Mucosa of descending colon (tissue), 3 donors: ENCODE results near the gene SYNDIG1. TPM values are rescaled to one million over a fixed set of nuclear protein-coding genes. Genes with fewer than 3 reads are reported as not detected.
"Not testable (repeated sequence)": the region's sequence is repeated elsewhere in the genome, so short reads cannot be mapped to it uniquely, and the experiment has no call there.

Source experiments
- ATAC-seq: fragments of 200-7000 bp; cut with Tn5 transposase; one replicate; pipeline ENCODE4 v1.9.1; 2020; ENCODE audit warnings: mild to moderate bottlenecking, moderate library complexity
- DNase-seq, 3 donors: peaks; one replicate each; pipeline ENCODE4 v3.0.0-alpha.2; 2020
- H3K36me3 ChIP-seq: fragments of 200-600 bp; one replicate; pipeline ENCODE4 v1.8.0; 2021; ENCODE audit warnings: low read depth, mild to moderate bottlenecking
- H3K4me1 ChIP-seq: fragments of 200-600 bp; one replicate; pipeline ENCODE4 v1.8.0; 2021; ENCODE audit warnings: low read depth, mild to moderate bottlenecking
- H3K4me3 ChIP-seq: fragments of 200-600 bp; one replicate; pipeline ENCODE4 v1.8.0; 2021; ENCODE audit warnings: mild to moderate bottlenecking
- H3K9me3 ChIP-seq: fragments of 200-600 bp; one replicate; pipeline ENCODE4 v1.8.0; 2021; ENCODE audit warnings: mild to moderate bottlenecking
- intact Hi-C, 2 donors: fragments of 100-400 bp; cut with DNase I in 1 of 2; cut with micrococcal nuclease in 1 of 2; formaldehyde crosslinking; loops; one replicate each; pipeline versions ENCODE4 v1.11.0 to v1.11.1; 2022; cut with DNase I, micrococcal nuclease
- total RNA-seq, 3 donors: library from RNA; stranded (reverse); fragmentation: NEBNext Ultra II Directional in 2 of 3; extraction: Animal tissue kit (Norgen Biotek cat#: 25700) in 2 of 3; gene quantifications; one replicate each; pipeline versions ENCODE4 v1.2.1 to v1.2.4, GENCODE V29; 2021 to 2023
- TF ChIP-seq, protein P1 (sequence below): fragments of 200-600 bp; IDR thresholded peaks from one replicate; pipeline ENCODE4 v1.8.0; 2022; ENCODE audit warnings: antibody characterized with exemption, mild to moderate bottlenecking
- donor health status: DM: no; HTN: no; CAD: no; lungs with moderate emphysema.
- donor health status: DM: no; HTN: no; CAD: no.
- donor health status: DM: no; HTN: yes; CAD: no.

The SYNDIG1 gene
- total RNA-seq, 3 donors from 2014 or later = 0.12 to 0.46 (median 0.35) TPM

DNA sequence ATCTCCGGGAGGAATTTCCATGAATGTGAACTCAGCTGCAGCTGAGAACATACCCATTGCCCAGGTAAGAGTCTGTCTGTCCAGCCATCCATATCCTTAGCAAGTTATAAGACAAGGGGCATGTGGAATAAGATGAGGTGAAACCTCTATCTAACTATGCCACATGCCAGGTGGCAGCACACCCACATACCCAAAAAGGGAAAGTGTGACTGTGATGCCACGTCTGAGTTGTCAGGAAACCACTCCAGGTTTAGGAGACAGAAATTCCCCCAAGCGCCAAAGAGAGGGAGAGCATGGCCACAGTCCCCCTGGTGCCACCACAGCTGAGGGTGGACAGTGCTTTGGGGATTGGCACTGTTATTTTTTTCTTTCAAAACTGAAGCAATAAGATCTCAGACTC, 36.7 kb downstream of the SYNDIG1 start:
- Histone ChIP-seq H3K4me1 (no peaks in the 10 kb centered on the region), H3K9me3 (no peaks in the 10 kb centered on the region), H3K4me3 (no peak overlapping the region), H3K36me3 (no peaks in the 10 kb centered on the region)
- ATAC-seq (no peak), DNase-seq (no peak)
- intact Hi-C loops = no loop called here
- TF ChIP-seq, protein P1, sequence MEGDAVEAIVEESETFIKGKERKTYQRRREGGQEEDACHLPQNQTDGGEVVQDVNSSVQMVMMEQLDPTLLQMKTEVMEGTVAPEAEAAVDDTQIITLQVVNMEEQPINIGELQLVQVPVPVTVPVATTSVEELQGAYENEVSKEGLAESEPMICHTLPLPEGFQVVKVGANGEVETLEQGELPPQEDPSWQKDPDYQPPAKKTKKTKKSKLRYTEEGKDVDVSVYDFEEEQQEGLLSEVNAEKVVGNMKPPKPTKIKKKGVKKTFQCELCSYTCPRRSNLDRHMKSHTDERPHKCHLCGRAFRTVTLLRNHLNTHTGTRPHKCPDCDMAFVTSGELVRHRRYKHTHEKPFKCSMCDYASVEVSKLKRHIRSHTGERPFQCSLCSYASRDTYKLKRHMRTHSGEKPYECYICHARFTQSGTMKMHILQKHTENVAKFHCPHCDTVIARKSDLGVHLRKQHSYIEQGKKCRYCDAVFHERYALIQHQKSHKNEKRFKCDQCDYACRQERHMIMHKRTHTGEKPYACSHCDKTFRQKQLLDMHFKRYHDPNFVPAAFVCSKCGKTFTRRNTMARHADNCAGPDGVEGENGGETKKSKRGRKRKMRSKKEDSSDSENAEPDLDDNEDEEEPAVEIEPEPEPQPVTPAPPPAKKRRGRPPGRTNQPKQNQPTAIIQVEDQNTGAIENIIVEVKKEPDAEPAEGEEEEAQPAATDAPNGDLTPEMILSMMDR = no peak

DNA sequence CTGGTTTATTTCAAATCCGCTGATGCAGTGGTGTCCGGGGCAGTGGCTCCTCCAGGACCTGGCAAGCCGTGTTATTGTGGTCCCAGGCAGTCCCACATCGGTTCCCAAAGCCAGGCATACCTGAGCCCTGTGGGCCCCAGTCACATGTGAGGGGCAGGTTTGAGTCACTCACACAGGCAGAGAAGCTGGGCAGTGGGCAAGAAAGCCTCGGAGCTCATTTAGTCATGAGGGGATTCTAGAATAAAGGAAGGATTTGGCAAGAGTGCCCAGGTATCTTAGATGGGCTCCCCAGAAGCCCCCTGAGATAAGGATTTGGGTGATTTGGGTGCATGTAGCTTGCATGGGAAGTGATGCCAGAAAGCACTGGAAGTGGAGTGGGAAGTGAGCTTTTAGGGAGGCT, 37.3 kb downstream of the SYNDIG1 start:
- TF ChIP-seq, protein P1 = no peak
- intact Hi-C loops = no loop called here
- H3K4me3 ChIP-seq = no peak overlapping the region
- ATAC-seq (no peak), DNase-seq (no peak)
- no peaks in the 10 kb centered on the region for H3K9me3 ChIP-seq
- H3K36me3 ChIP-seq = no peaks in the 10 kb centered on the region
- no peaks in the 10 kb centered on the region for H3K4me1 ChIP-seq

GRCh38 chr20:24507182-24507853, 37.9 kb downstream of the SYNDIG1 start:
- H3K4me1 ChIP-seq = no peaks in the 10 kb centered on the region
- no peaks in the 10 kb centered on the region for H3K36me3 ChIP-seq
- intact Hi-C loops = no loop called here
- H3K4me3 ChIP-seq = no peak overlapping the region
- no peak for DNase-seq
- no peaks in the 10 kb centered on the region for H3K9me3 ChIP-seq
- peak; percentile 10 for ATAC-seq
- TF ChIP-seq, protein P1 = no peak

GRCh38 chr20:24512441-24512840, 43.0 kb downstream of the SYNDIG1 start:
- H3K36me3 ChIP-seq, H3K9me3 ChIP-seq, intact Hi-C loops, H3K4me1 ChIP-seq, H3K4me3 ChIP-seq: not testable (repeated sequence)
- DNase-seq = peak in 2 of 3 donors; percentile 66 to 74
- ATAC-seq = peak; percentile 74

- no peaks in the 10 kb centered on the region for H3K4me1 ChIP-seq
- intact Hi-C loops = no loop called here
- H3K36me3 ChIP-seq = no peaks in the 10 kb centered on the region
- TF ChIP-seq, protein P1 = no peak
- ATAC-seq (no peak), DNase-seq (no peak)
- H3K4me3 ChIP-seq = no peak overlapping the region
- no peaks in the 10 kb centered on the region for H3K9me3 ChIP-seq
These were observed 49.1 kb downstream of the SYNDIG1 start for GRCh38 chr20:24518515-24518914.

DNA sequence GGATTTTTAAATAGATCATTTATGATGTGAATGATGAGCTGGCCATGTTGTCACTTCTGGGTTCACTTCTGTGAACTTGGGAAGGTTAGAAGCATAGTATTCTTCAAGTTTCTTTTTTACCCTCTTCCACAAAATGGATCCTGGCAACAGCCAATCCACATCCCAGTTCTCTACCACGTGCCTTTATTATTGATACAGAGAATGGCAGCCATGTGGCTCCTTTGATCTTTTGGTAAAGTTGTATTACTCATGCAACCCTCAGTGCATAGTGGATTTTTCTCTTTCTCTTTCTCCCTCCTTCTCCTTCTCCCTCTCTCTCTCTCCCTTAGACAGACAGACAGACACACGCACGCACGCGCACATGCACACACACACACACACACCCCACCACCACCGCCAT, 50.0 kb downstream of the SYNDIG1 start:
- H3K4me3 ChIP-seq = no peak overlapping the region
- no peaks in the 10 kb centered on the region for H3K9me3 ChIP-seq
- DNase-seq (no peak), ATAC-seq (no peak)
- no peaks in the 10 kb centered on the region for H3K4me1 ChIP-seq
- H3K36me3 ChIP-seq = no peaks in the 10 kb centered on the region
- intact Hi-C loops = no loop called here
- TF ChIP-seq, protein P1 = no peak
